ENCODE measurements around the gene TM4SF1. TPM values are rescaled to one million over a fixed set of nuclear protein-coding genes. Genes with fewer than 3 reads are reported as not detected.

Gene TM4SF1
- total RNA-seq, 1 experiment from 2014 or later = 535 TPM

GRCh38 chr3:149384167-149384566, 6.7 kb upstream of the TM4SF1 start:
- Histone ChIP-seq H3F3A (ENCODE audit: low read length, unreplicated experiment) (peaks cover 18% of the 10 kb centered on the region), H4K20me1 (ENCODE audit: low read length) (no peaks in the 10 kb centered on the region), H3K36me3 (ENCODE audit: low read depth, low read length) (no peaks in the 10 kb centered on the region), H2AFZ (ENCODE audit: low read length) (no peak overlapping the region), H3K9me3 (ENCODE audit: low read length) (no peaks in the 10 kb centered on the region), H3K9ac (ENCODE audit: low read length) (peak overlapping the region; percentile 95; the same call in 1 of the 2 replicates), H3K27me3 (ENCODE audit: low read length) (no peaks in the 10 kb centered on the region), H3K9me2 (replicated peaks; ENCODE audit: low read length) (no peaks in the 10 kb centered on the region), H3K79me2 (ENCODE audit: low read length) (0 out of 2 replicates have a peak, but pooled peaks cover 2% of the 10 kb centered on the region), H3K27ac (ENCODE audit: low read length) (peak overlapping the region; percentile 99), H3K4me1 (ENCODE audit: insufficient read depth, low read length) (peaks cover 73% of the 10 kb centered on the region), H3K4me2 (ENCODE audit: low read length) (no peak overlapping the region), H3K4me3 (ENCODE audit: low read length) (no peak overlapping the region)
- ATAC-seq (no peak), DNase-seq (no peak)
- intact Hi-C loops (cut with micrococcal nuclease) = no loop called here
- no TSS peak for BruUV-seq (replicated peaks)
- TF ChIP-seq EZH2phosphoT487 (IDR thresholded peaks at IDR 0.05; ENCODE audit: borderline replicate concordance, low read length) (no peak), EZH2 (IDR thresholded peaks at IDR 0.05; ENCODE audit: low read length, unreplicated experiment) (no peak), CTCF (conservative IDR thresholded peaks at IDR 0.05; ENCODE audit: low read depth, low read length) (no peak)
- CTCF ChIA-PET = no interaction called here
- POLR2A ChIA-PET (ENCODE audit: unreplicated experiment) = interaction anchor here (0.9 kb wide), 1 partner anchor 10 kb away, joined by 9 read pairs; no protein-coding TSS in a partner anchor

GRCh38 chr3:149383703-149384102, 6.3 kb upstream of the TM4SF1 start:
- Histone ChIP-seq H2AFZ (ENCODE audit: low read length) (no peak overlapping the region), H3K27ac (ENCODE audit: low read length) (peak overlapping the region; percentile 99), H3K9me3 (ENCODE audit: low read length) (no peaks in the 10 kb centered on the region), H3K4me2 (ENCODE audit: low read length) (no peak overlapping the region), H3F3A (ENCODE audit: low read length, unreplicated experiment) (peaks cover 19% of the 10 kb centered on the region), H3K9ac (ENCODE audit: low read length) (no peak overlapping the region), H3K36me3 (ENCODE audit: low read depth, low read length) (no peaks in the 10 kb centered on the region), H3K4me3 (ENCODE audit: low read length) (no peak overlapping the region), H3K27me3 (ENCODE audit: low read length) (no peaks in the 10 kb centered on the region), H3K79me2 (ENCODE audit: low read length) (0 out of 2 replicates have a peak, but pooled peaks cover 6% of the 10 kb centered on the region), H3K9me2 (replicated peaks; ENCODE audit: low read length) (no peaks in the 10 kb centered on the region), H3K4me1 (ENCODE audit: insufficient read depth, low read length) (peaks cover 73% of the 10 kb centered on the region), H4K20me1 (ENCODE audit: low read length) (no peaks in the 10 kb centered on the region)
- POLR2A ChIA-PET (ENCODE audit: unreplicated experiment) = no interaction called here
- ATAC-seq (no peak), DNase-seq (no peak)
- CTCF ChIA-PET = no interaction called here
- TF ChIP-seq EZH2 (IDR thresholded peaks at IDR 0.05; ENCODE audit: low read length, unreplicated experiment) = no peak
- TF ChIP-seq EZH2phosphoT487 (IDR thresholded peaks at IDR 0.05; ENCODE audit: borderline replicate concordance, low read length) = no peak
- TF ChIP-seq CTCF (conservative IDR thresholded peaks at IDR 0.05; ENCODE audit: low read depth, low read length) = no peak
- intact Hi-C loops (cut with micrococcal nuclease) = no loop called here
- no TSS peak for BruUV-seq (replicated peaks)

- no peaks in the 10 kb centered on the region for H3K27me3 ChIP-seq (ENCODE audit: low read length)
- 0 out of 2 replicates have a peak, but pooled peaks cover 8% of the 10 kb centered on the region for H3K79me2 ChIP-seq (ENCODE audit: low read length)
- peaks cover 20% of the 10 kb centered on the region for H3F3A ChIP-seq (ENCODE audit: low read length, unreplicated experiment)
- peak overlapping the region; percentile 53 for H3K4me2 ChIP-seq (ENCODE audit: low read length)
- no peak overlapping the region for H3K4me3 ChIP-seq (ENCODE audit: low read length)
- no peaks in the 10 kb centered on the region for H3K36me3 ChIP-seq (ENCODE audit: low read depth, low read length)
- intact Hi-C loops (cut with micrococcal nuclease) = no loop called here
- peak overlapping the region; percentile 87 for H3K27ac ChIP-seq (ENCODE audit: low read length)
- ChIA-PET CTCF (no interaction called here), POLR2A (ENCODE audit: unreplicated experiment) (interaction anchor here (0.6 to 0.9 kb wide), 3 partner anchors 8 to 140 kb away, joined by 3 to 4 read pairs (median 4); no protein-coding TSS in a partner anchor)
- TF ChIP-seq EZH2phosphoT487 (IDR thresholded peaks at IDR 0.05; ENCODE audit: borderline replicate concordance, low read length) (no peak), EZH2 (IDR thresholded peaks at IDR 0.05; ENCODE audit: low read length, unreplicated experiment) (no peak), CTCF (conservative IDR thresholded peaks at IDR 0.05; ENCODE audit: low read depth, low read length) (no peak)
- BruUV-seq (replicated peaks) = no TSS peak
- DNase-seq (no peak), ATAC-seq (no peak)
- no peak overlapping the region for H2AFZ ChIP-seq (ENCODE audit: low read length)
- H3K4me1 ChIP-seq (ENCODE audit: insufficient read depth, low read length) = peaks cover 70% of the 10 kb centered on the region
- no peaks in the 10 kb centered on the region for H3K9me2 ChIP-seq (replicated peaks; ENCODE audit: low read length)
- peak overlapping the region; percentile 61 for H3K9ac ChIP-seq (ENCODE audit: low read length)
- no peaks in the 10 kb centered on the region for H3K9me3 ChIP-seq (ENCODE audit: low read length)
- no peaks in the 10 kb centered on the region for H4K20me1 ChIP-seq (ENCODE audit: low read length)
Observed at GRCh38 chr3:149382518-149382917, 5.1 kb upstream of the TM4SF1 start.

All from PC-3 (cell line).